Calu3 (cell line): Measurements from ENCODE around the gene CHAF1B. TPM values are rescaled to one million over a fixed set of nuclear protein-coding genes. Genes with fewer than 3 reads are reported as not detected.

Source experiments
- BruUV-seq: library from RNA; stranded (reverse); fragments of 400-500 nt; replicated peaks from 2 replicates; lab custom pipeline; 2021; lab: Mats Ljungman, UMichigan
- CTCF ChIA-PET: fragments of 300-600 bp; sonication (Branson Sonifier 250); formaldehyde crosslinking; loops from one replicate; lab custom pipeline; 2022; ENCODE audit warnings: antibody characterized with exemption; lab: Charles Lee
- DNase-seq: peaks from one replicate; pipeline ENCODE4 v3.0.0; 2022
- H3K27ac Mint-ChIP-seq: one replicate; pipeline ENCODE4 v1.8.0; 2022; ENCODE audit warnings: mixed read lengths; ENCODE audit not compliant: unreplicated experiment
- H3K27me3 Mint-ChIP-seq: one replicate; pipeline ENCODE4 v1.8.0; 2022; ENCODE audit warnings: mixed read lengths; ENCODE audit not compliant: unreplicated experiment
- H3K36me3 Mint-ChIP-seq: one replicate; pipeline ENCODE4 v1.8.0; 2022; ENCODE audit warnings: mild to moderate bottlenecking, moderate library complexity, mixed read lengths; ENCODE audit not compliant: insufficient read depth, unreplicated experiment
- H3K4me1 Mint-ChIP-seq: one replicate; pipeline ENCODE4 v1.8.0; 2022; ENCODE audit warnings: mild to moderate bottlenecking, low read depth, mixed read lengths; ENCODE audit not compliant: unreplicated experiment
- H3K4me3 Mint-ChIP-seq: one replicate; pipeline ENCODE4 v1.8.0; 2022; ENCODE audit warnings: mild to moderate bottlenecking, low read depth, moderate library complexity, mixed read lengths; ENCODE audit not compliant: unreplicated experiment
- H3K9me3 Mint-ChIP-seq: one replicate; pipeline ENCODE4 v1.8.0; 2022; ENCODE audit warnings: low read depth, mixed read lengths; ENCODE audit not compliant: unreplicated experiment
- intact Hi-C: fragments of 100-400 bp; cut with micrococcal nuclease; formaldehyde crosslinking; loops from one replicate; pipeline ENCODE4 v1.10.0; 2022; ENCODE audit not compliant: unreplicated experiment
- total RNA-seq: library from RNA; stranded (reverse); gene quantifications from 2 replicates; pipeline ENCODE4 v1.2.3, GENCODE V29; 2022
- TF ChIP-seq, protein P1 (sequence below): fragments of 200-600 bp; IDR thresholded peaks from one replicate; pipeline ENCODE4 v1.8.0; 2022; ENCODE audit warnings: antibody characterized with exemption; ENCODE audit not compliant: unreplicated experiment

The CHAF1B gene
- total RNA-seq, 1 experiment from 2014 or later: 16.0 TPM

DNA sequence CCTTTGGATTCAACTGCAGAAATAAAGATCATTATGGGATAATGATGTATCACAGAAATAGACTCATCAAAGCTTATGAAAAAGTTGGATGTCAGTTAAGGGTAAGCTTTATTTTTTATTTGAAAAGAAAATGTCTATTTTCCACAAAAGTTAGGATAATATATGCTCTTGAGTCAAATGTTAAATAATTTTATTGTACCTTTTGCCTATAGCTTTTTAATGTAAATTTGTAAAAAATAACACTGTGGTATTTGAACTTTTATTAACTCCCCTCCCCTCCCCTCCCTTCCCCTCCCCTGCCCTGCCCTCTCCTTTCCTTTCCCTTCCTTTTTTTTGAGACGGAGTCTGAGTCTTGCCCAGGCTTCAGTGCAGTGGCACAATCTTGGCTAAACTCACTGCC is 40.3 kb upstream of the CHAF1B start:
- Mint-ChIP-seq H3K4me1 (peaks cover 9% of the 10 kb centered on the region), H3K9me3 (no peaks in the 10 kb centered on the region), H3K36me3 (peaks cover 27% of the 10 kb centered on the region), H3K27me3 (no peaks in the 10 kb centered on the region), H3K4me3 (no peak overlapping the region), H3K27ac (no peak overlapping the region)
- TF ChIP-seq, protein P1, sequence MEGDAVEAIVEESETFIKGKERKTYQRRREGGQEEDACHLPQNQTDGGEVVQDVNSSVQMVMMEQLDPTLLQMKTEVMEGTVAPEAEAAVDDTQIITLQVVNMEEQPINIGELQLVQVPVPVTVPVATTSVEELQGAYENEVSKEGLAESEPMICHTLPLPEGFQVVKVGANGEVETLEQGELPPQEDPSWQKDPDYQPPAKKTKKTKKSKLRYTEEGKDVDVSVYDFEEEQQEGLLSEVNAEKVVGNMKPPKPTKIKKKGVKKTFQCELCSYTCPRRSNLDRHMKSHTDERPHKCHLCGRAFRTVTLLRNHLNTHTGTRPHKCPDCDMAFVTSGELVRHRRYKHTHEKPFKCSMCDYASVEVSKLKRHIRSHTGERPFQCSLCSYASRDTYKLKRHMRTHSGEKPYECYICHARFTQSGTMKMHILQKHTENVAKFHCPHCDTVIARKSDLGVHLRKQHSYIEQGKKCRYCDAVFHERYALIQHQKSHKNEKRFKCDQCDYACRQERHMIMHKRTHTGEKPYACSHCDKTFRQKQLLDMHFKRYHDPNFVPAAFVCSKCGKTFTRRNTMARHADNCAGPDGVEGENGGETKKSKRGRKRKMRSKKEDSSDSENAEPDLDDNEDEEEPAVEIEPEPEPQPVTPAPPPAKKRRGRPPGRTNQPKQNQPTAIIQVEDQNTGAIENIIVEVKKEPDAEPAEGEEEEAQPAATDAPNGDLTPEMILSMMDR: no peak
- intact Hi-C loops: no loop called here
- no TSS peak for BruUV-seq
- DNase-seq: no peak
- CTCF ChIA-PET: no interaction called here

DNA sequence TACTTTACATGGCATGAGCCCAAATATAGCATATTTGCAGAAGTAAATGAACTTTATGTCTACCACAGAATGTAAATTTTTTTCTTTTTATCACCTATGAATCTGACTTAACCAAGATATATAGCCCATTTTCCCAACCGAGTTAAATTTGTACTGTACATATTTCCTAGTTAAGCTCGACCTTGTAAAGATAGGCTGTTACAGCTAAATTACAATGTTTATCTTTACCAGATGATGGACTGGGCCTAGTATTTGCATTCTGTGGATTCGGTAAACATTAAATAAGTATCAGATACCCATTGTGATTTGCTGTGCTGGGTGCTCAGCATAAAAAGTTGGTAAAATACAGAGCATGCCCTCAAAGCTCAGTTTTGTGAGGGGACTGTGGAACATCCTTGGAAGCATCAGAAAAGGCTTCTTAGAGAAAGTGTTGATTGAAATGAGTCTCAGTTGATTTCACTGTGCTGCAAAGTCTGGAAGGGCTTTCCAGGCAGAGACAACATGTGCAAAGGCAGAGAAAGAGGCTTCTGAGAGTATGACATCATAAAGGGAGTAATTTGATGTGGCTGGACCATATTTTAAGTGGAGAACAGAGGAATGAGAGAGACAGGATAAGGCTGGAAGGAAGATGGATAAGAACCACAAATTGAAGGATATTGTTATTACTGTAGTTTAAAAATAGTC is 37.8 kb upstream of the CHAF1B start:
- no peak for DNase-seq
- no peak overlapping the region for H3K27ac Mint-ChIP-seq
- no TSS peak for BruUV-seq
- CTCF ChIA-PET: no interaction called here
- peaks cover 9% of the 10 kb centered on the region for H3K4me1 Mint-ChIP-seq
- H3K4me3 Mint-ChIP-seq: no peak overlapping the region
- TF ChIP-seq, protein P1: no peak
- H3K27me3 Mint-ChIP-seq: no peaks in the 10 kb centered on the region
- H3K36me3 Mint-ChIP-seq: peaks cover 31% of the 10 kb centered on the region
- intact Hi-C loops: no loop called here
- H3K9me3 Mint-ChIP-seq: no peaks in the 10 kb centered on the region

DNA sequence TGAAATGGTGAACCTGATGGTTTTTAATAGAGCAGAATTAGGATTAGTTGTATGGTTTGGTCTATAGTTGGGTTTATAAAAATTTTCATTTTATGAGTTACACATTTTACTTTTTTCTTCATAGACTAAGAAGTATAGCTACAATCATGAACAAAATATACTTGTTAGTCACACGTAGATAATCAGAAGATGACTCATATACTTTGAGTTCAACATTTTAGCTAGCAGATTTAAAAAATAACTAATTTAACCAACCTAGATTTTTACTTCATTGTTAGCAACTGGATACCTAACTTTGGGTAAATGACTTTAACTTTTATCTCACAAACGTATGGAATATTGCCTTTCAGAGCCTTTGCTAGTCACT is 37.2 kb upstream of the CHAF1B start:
- no peak for DNase-seq
- H3K4me1 Mint-ChIP-seq: peaks cover 9% of the 10 kb centered on the region
- TF ChIP-seq, protein P1: no peak
- H3K4me3 Mint-ChIP-seq: no peak overlapping the region
- no peak overlapping the region for H3K27ac Mint-ChIP-seq
- H3K9me3 Mint-ChIP-seq: no peaks in the 10 kb centered on the region
- H3K27me3 Mint-ChIP-seq: no peaks in the 10 kb centered on the region
- intact Hi-C loops: no loop called here
- H3K36me3 Mint-ChIP-seq: peaks cover 31% of the 10 kb centered on the region
- CTCF ChIA-PET: no interaction called here
- BruUV-seq: no TSS peak

DNA sequence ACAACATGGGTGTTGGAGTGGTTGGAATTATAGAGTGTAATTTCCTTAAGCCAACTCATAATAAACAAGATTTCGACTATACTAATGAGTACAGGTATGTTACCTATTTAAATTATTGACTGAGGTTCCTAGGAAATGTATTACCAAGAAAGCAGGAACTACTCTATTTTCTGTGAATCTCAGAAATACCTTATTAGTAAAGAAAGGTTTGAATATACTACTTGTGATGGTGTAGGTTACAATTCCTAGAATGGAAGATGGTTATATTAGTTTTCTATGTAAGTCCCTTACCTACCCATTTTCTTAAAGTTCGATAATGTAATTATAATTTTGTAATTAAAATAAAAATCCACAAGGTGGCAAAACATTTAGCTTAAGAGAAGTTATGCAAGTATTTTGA is 35.9 kb upstream of the CHAF1B start:
- TF ChIP-seq, protein P1: no peak
- peaks cover 34% of the 10 kb centered on the region for H3K36me3 Mint-ChIP-seq
- H3K4me3 Mint-ChIP-seq: no peak overlapping the region
- intact Hi-C loops: no loop called here
- DNase-seq: no peak
- no peaks in the 10 kb centered on the region for H3K9me3 Mint-ChIP-seq
- H3K4me1 Mint-ChIP-seq: peaks cover 9% of the 10 kb centered on the region
- CTCF ChIA-PET: no interaction called here
- no TSS peak for BruUV-seq
- H3K27ac Mint-ChIP-seq: no peak overlapping the region
- no peaks in the 10 kb centered on the region for H3K27me3 Mint-ChIP-seq
